NCI-H774 (cell line): ENCODE data around the gene FSCN2.
A peak's percentile ranks its signal among the peaks of the same experiment; 100 is the strongest.

ENCODE experiments used
- DNase-seq: peaks from one replicate; lab custom pipeline; 2025; lab: John Stamatoyannopoulos, UW

The FSCN2 gene

DNA sequence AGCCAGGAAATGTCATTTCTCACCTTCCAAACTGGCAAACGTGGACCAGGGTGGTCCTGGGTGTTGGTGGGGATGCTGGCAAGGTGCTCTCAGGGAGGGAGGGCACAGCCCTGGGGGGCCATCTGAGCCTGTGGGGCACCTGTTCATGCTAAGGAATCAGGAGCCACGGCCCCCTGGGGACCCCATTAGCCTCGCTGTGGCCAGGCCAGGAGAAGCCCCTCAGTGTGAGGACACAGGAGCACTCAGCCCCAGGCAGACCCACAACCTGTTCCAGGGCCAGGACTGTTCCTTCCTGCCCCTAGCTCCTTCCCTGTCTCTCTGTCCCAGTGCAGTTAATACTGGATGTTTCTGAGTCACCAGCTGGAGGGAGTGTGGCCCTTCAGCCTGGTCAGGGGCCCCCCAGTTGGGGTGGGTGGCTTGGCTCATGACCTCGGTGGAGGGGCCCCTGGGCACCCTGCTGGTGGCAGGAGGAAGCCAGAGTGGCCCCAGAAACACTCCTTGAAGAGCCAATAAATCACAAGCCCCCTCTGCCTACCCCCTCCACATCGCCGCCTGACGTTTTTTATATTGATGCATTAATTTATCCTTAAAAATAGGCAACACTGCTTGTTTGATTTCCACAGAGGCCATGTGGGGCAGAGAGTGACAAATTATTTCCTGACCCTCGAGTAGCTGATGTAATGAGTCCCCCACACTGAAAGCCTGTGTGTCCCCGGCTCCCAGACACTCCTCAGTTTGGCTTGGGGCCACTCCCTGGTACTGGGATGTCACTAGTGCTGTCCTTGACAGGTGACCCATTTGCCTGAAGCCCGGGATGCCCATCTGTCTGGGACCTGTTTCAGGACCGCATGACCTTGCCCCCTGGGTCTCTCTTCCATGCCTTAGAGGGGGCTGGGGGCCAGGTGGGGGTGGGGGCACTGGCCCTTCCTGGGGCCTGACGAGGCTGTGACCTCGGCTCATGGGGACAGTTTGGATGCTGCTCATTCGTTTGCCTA is 37.9 kb upstream of the FSCN2 start:
- no peak for DNase-seq

DNA sequence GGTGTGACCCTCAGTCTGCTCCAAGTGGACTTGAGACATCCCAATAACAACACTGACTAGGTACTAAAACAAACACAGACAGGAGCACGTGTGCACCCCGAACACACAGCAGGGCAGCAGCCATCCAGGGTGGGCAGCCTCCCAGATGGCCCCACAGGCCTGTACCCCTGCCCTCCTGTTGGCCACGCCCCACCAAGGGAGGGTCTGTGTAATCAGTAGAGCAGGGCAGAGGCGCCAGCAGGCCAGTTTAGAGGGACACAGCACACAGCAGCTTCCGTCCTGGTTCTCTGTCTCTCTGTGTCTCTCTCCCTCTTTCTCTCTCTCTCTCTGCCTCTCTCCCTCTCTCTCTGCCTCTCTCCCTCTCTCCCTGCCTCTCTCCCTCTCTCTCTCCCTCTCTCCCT is 37.0 kb upstream of the FSCN2 start:
- DNase-seq = peak; percentile 69

- peak; percentile 83 for DNase-seq
Observed at GRCh38 chr17:81491761-81492160, 36.4 kb upstream of the FSCN2 start.

GRCh38 chr17:81492202-81492601 is 36.0 kb upstream of the FSCN2 start:
- no peak for DNase-seq

DNA sequence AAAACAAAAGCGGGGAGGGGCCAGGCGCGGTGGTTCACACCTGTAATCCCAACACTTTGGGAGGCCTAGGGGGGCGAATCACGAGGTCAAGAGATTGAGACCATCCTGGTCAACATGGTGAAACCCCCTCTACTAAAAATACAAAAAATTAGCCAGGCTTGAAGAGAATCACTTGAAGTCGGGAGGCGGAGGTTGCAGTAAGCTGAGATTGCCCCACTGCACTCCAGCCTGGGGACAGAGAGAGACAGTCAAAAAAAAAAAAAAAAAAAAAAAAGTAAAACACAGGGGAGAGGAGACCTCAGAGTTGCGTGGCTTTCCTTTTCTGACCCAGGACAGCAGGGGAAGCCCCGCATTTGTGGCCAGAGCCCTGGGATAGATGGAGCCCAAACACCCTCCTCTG is 35.5 kb upstream of the FSCN2 start:
- DNase-seq = no peak

- no peak for DNase-seq
Observed at GRCh38 chr17:81493198-81494038, 34.8 kb upstream of the FSCN2 start.

DNA sequence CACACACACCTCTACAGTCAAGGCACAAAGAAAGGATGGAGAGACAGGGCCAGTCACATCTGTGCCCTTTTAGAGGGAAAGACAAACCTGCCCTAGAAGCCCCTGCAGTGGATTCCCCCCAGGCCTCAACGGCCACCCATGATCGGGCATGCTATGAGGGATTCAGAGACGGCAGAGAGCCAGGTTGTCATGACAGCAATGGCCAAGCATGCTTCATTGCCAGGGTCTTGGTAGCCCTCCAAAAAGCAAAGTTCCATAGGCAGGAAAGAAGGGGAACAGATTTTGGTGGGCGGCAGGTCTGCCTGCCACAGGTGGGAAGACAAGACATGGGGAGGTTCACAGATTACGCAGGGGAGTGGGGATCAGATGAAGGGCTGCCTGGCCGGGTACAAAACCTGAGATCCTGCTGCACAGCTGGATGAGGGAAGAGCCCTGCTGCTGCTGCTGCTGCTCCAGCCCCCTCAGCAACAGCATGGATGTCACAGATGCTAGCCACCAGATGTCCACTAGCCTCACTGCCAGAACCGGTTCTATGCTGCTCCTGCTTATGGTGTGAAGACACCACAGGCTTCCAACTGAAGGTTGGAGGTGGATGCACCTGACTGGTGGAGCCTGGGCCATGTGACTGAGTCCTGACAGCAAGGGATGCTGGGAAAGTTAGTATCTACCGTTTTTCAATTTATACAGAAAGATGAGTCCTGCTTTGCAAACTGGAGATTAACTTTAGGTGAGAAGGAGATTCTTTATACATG is 33.4 kb upstream of the FSCN2 start:
- DNase-seq = no peak

DNA sequence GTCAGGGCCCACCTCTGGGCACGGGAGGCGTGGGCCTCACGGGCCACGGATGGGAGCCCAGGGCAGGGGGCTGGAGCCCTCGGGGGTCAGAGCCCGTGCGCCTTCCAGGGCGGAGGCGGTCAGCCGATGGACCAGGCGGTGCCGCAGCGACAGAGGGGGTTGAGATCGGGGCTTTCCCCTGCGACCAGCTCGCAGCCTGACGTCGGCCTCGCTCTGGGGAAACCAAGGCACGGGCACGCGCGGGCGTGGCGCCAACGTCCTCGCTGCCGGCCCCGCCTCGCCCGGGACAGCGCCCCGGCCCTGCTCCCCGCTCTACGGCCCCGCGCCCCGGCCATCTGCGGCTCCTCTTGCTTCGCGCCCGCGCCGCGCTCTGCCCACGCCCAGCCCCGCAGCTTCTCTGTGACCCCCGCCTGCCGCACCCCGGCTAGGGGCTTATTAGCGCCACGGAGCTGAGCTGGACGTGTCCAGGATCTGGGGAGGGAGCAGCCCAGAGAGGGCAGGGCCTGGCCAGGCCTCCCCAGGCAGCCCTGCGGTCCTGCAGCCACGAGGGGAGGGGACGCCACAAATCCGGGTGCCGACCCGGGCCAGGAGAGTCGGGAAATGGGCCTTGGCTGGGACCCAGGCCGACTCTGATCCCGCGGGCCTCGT is 29.1 kb upstream of the FSCN2 start:
- DNase-seq = no peak

GRCh38 chr17:81499601-81499970 is 28.6 kb upstream of the FSCN2 start:
- no peak for DNase-seq

GRCh38 chr17:81500047-81500446 is 28.1 kb upstream of the FSCN2 start:
- no peak for DNase-seq

- no peak for DNase-seq
Observed at GRCh38 chr17:81502471-81503017, 25.6 kb upstream of the FSCN2 start.

GRCh38 chr17:81503619-81504018 is 24.6 kb upstream of the FSCN2 start:
- DNase-seq = no peak

GRCh38 chr17:81508639-81509206 is 19.5 kb upstream of the FSCN2 start:
- no peak for DNase-seq

DNA sequence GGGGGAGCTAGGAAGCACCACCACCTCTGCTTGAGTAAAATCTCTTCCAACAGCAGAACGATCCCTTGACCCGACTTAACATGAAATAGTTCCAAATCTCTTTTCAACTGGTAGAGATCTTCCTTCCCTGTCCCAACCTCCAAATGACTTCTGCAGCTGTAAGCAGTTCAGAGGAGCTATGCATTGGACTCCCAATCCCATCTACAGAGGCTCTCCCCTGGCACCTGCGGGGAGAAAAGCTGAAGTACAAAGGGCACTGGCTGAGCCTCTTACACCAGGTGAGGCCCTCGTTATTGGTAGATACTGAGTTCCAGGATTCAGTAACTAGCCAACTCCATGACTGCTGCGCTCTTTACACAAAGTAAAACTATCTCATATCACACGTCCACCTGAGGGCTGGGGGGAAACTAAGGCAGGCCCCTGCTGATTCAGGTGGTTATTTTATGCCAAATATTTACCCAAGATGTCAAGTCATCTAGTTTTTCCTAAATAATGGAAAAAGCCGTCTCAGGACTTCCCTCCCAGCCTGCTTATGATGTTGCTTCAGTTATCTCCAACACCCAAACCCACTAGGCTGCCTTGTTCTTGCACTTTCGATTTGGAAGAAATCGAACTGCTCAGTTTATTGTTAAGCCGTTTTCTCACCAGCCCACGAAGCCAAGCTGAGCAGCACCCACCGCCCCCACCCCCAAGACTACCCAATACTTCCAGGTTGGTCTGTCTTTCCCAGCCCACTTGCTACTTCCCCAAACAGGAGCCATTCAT is 18.8 kb upstream of the FSCN2 start:
- DNase-seq = no peak

- no peak for DNase-seq
Observed at GRCh38 chr17:81509972-81510784, 18.0 kb upstream of the FSCN2 start.

- no peak for DNase-seq
Observed at GRCh38 chr17:81510785-81511553, 17.2 kb upstream of the FSCN2 start.

DNA sequence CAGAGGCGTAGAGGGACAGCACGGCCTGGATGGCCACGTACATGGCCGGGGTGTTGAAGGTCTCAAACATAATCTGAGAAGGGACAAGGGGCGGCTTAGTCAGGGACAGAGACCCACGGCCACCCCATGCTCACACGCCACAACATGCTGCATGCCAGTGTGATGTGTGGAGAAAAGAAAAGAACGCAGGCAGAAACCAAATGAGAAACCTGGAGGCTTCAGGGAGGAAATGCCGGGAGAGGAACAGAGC is 16.7 kb upstream of the FSCN2 start:
- DNase-seq = no peak

DNA sequence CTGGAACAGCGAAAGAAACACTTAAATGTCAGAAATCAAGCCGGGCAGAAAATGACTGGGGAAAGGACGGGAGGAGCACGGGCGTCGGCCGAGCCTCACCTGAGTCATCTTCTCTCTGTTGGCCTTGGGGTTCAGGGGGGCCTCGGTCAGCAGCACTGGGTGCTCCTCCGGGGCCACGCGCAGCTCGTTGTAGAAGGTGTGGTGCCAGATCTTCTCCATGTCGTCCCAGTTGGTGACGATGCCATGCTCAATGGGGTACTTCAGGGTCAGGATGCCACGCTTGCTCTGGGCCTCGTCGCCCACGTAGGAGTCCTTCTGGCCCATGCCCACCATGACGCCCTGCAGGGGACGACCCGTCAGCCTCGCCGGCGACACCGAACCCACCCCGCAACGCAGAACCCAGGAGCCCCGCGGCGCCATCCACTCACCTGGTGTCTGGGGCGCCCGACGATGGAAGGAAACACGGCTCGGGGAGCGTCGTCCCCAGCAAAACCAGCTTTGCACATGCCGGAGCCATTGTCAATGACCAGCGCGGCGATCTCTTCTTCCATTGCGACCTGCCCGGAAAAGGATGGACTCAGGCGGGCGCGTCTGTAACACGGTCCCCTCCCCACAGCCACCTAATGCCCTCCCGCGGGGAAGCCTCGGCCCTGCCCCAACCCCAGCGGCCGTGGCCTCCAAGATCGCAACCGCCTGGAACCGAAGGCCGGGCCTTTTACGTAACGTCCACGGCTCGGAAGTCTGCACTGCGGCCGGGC is 16.2 kb upstream of the FSCN2 start:
- DNase-seq = no peak
